GM12864 (cell line): ENCODE data around the gene RFTN1.

Experiments used
- DNase-seq: peaks from one replicate; pipeline ENCODE4 v3.0.0-alpha.2; 2011; ENCODE audit warnings: low read depth
- H3K4me3 ChIP-seq: 2 replicates; pipeline ENCODE4 v1.5.1; 2011; ENCODE audit warnings: mild to moderate bottlenecking, low read depth, low read length, control low read depth
- CTCF ChIP-seq: IDR thresholded peaks from 2 replicates; pipeline ENCODE4 v1.5.1; 2011; ENCODE audit warnings: low read depth, mild to moderate bottlenecking, moderate library complexity, low read length, control low read depth, inconsistent platforms; ENCODE audit errors: missing control alignments

RFTN1 gene

DNA sequence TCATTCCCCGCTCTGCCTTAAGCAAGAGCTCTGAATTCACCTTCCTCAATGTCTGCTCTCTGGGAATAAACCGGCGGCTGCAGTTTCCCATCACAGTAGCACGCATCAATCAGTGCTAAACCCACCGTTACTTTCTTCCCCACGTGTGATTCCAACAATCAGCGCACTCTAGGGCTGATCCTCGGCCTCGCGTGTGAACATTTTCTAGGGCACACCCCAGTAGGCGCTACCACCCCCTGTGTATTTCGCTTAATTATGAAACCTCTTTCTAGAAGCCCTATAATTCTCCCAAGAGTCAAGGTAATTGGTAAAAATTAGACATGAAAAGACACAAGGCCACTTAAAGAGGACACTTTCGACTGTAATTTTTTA, 87.5 kb downstream of the RFTN1 start:
- no peak overlapping the region for H3K4me3 ChIP-seq
- DNase-seq, result no peak
- TF ChIP-seq CTCF, result no peak

DNA sequence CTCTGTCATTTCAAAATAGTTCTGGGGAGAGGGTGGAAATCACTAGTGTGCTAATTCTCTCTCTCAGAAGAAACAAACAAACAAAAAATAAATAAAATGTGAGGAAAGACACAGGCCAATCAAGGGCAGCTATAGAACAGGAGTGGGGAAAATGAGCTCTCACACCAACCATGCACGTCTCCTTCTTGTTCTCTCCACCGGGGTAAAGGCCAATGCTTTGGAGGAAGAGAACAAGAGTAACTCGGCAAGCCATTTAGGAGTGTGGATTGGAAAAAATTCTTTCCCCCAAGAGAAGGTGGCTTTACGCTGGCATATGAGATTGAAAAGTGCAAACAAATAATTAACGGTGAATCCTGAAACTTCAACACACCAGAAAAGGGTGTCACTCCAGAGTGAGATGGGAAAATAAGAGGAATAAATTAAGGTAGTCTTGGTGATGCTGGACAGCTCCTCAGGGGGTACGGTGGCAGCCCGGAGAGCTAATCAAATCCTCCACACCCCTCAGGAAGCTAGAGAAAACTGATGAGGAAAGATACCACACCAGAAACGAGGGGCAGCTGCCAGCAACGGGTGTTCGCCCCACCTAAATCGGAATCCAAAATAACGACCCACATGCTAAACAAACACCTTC, 88.0 kb downstream of the RFTN1 start:
- TF ChIP-seq CTCF, result no peak
- no peak overlapping the region for H3K4me3 ChIP-seq

DNA sequence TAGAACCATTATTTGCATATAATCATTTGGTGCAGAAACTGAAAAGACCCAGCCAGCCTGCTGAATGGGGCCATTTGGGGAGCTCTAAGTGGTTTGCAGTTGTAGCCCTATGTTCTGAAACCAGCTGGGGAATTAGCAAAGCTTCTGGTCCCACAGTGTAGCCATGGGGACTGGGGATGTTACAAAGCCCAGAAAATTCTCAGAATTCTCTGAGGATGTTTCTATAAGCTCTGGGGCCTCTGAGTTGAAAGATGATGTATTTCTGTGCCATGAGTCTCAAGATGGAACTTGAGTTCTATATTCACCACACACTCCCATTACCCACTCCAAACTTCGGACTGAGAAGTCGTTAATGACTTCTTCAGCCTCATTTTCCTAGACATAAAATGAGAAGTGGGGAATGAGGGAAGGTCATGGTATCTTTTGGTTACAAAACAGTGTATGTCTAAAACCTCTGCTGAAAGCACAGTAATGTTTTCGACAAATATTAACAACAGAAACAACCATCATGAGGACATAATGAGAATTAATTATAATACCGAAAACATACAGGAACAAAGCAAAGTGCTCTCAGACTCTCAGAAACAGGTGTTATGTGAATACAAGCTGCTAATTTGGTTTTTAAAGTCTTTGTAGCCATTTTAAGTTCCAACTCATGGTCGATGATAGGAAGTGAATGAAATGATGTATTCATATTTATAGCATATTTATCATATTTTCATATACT, 89.4 kb downstream of the RFTN1 start:
- H3K4me3 ChIP-seq, result no peak overlapping the region
- DNase-seq, result peak; percentile 68
- TF ChIP-seq CTCF, result no peak

More for the DNA sequence above, 88.0 kb downstream of the RFTN1 start:
- DNase-seq, result no peak

GRCh38 chr3:16423298-16423697, 90.2 kb downstream of the RFTN1 start:
- no peak for DNase-seq
- TF ChIP-seq CTCF, result no peak
- H3K4me3 ChIP-seq, result no peak overlapping the region

GRCh38 chr3:16419640-16420241, 93.8 kb downstream of the RFTN1 start:
- DNase-seq, result no peak
- H3K4me3 ChIP-seq, result no peak overlapping the region
- no peak for TF ChIP-seq CTCF

- no peak overlapping the region for H3K4me3 ChIP-seq
- no peak for DNase-seq
- TF ChIP-seq CTCF, result no peak
Observed at GRCh38 chr3:16417945-16418739, 95.4 kb downstream of the RFTN1 start.
